GM12878 (cell line): ENCODE data around the gene CTSA. TPM values are rescaled to one million over a fixed set of nuclear protein-coding genes. Genes with fewer than 3 reads are reported as not detected.

Experiments
- ATAC-seq: fragments of 200-7000 bp; cut with Tn5 transposase; 3 replicates; pipeline ENCODE4 v1.9.1; 2020; ENCODE audit warnings: mild to moderate bottlenecking, moderate library complexity
- BruUV-seq: library from RNA; stranded (reverse); fragments of 400-500 nt; replicated peaks from 2 replicates; lab custom pipeline; 2021; lab: Mats Ljungman, UMichigan
- CTCF ChIA-PET: fragments of 300-600 bp; sonication (Branson Sonifier 250); formaldehyde crosslinking; extraction: SDS; loops from one replicate; lab custom pipeline; 2021; ENCODE audit warnings: inconsistent platforms; lab: Yijun Ruan, JAX
- POLR2A ChIA-PET: fragments of 350-600 bp; formaldehyde crosslinking; extraction: SDS; loops from one replicate; lab custom pipeline; 2021; ENCODE audit warnings: inconsistent platforms; lab: Charles Lee
- RAD21 ChIA-PET: fragments of 300-600 bp; sonication (Branson Sonifier 250); formaldehyde crosslinking; loops from one replicate; lab custom pipeline; 2023; ENCODE audit warnings: antibody characterized with exemption; ENCODE audit not compliant: unreplicated experiment; lab: Charles Lee
- SMC1A ChIA-PET: fragments of 300-600 bp; sonication (Branson Sonifier 250); formaldehyde crosslinking; loops from one replicate; lab custom pipeline; 2023; ENCODE audit not compliant: unreplicated experiment, uncharacterized antibody; lab: Charles Lee
- DNase-seq: peaks from one replicate; pipeline ENCODE4 v3.0.0-alpha.2; 2011; ENCODE audit warnings: low read depth, low spot score
- FAIRE-seq: peaks from 3 replicates; lab custom pipeline; 2011; peaks lifted over from hg19 to GRCh38; lab: Jason Lieb, UNC
- H2AFZ ChIP-seq: 2 replicates; pipeline ENCODE4 v1.6.0; 2011; ENCODE audit warnings: low read depth, low read length, control low read depth; ENCODE audit not compliant: control insufficient read depth
- H3K27ac ChIP-seq: 2 replicates; pipeline ENCODE4 v1.5.1; 2011; ENCODE audit warnings: control low read depth; ENCODE audit not compliant: control insufficient read depth, insufficient read depth
- H3K27me3 ChIP-seq, 2 experiments: replicated peaks in 1 of 2; 2 replicates each; pipeline versions ENCODE4 v1.6.0 to v1.6.1; 2011; ENCODE audit warnings: low read length in 1 of 2; ENCODE audit not compliant: control insufficient read depth in 2 of 2, insufficient read depth in 2 of 2
- H3K36me3 ChIP-seq, 2 experiments: 2 replicates each; pipeline ENCODE4 v1.5.1; 2011; ENCODE audit warnings: low read length in 1 of 2; ENCODE audit not compliant: control insufficient read depth in 2 of 2, insufficient read depth in 2 of 2
- H3K4me1 ChIP-seq: 2 replicates; pipeline ENCODE4 v1.6.1; 2011; ENCODE audit warnings: mild to moderate bottlenecking, low read length, moderate library complexity, mixed read lengths; ENCODE audit not compliant: control insufficient read depth, insufficient read depth
- H3K4me2 ChIP-seq: 2 replicates; pipeline ENCODE4 v1.6.0; 2011; ENCODE audit warnings: control low read depth; ENCODE audit not compliant: control insufficient read depth, insufficient read depth
- H3K4me3 ChIP-seq: fragments of 200-600 bp; sonication (generic); 2 replicates; pipeline ENCODE4 v1.5.1; 2016
- H3K79me2 ChIP-seq: 2 replicates; pipeline ENCODE4 v1.6.0; 2011; ENCODE audit warnings: low read length; ENCODE audit not compliant: control insufficient read depth, insufficient read depth
- H3K9ac ChIP-seq: 2 replicates; pipeline ENCODE4 v1.8.0; 2011; ENCODE audit warnings: low read length, control low read depth, mixed read lengths; ENCODE audit not compliant: control insufficient read depth, insufficient read depth
- H3K9me3 ChIP-seq: replicated peaks from 3 replicates; pipeline ENCODE4 v1.5.1; 2011; ENCODE audit warnings: mild to moderate bottlenecking, low read length; ENCODE audit not compliant: control insufficient read depth, insufficient read depth
- H4K20me1 ChIP-seq: 2 replicates; pipeline ENCODE4 v1.6.0; 2011; ENCODE audit not compliant: control insufficient read depth, insufficient read depth
- ESRRA ChIP-seq: IDR thresholded peaks from 2 replicates; pipeline ENCODE4 v1.6.1; 2012; ENCODE audit warnings: mild to moderate bottlenecking, low read length, improper control_type of control experiment
- FOXM1 ChIP-seq: IDR thresholded peaks from 2 replicates; pipeline ENCODE4 v1.6.1; 2012; ENCODE audit warnings: low read depth, mild to moderate bottlenecking, inconsistent platforms, low read length, moderate library complexity
- JUND ChIP-seq: IDR thresholded peaks from 2 replicates; pipeline ENCODE4 v1.6.1; 2012; ENCODE audit warnings: low read depth, mild to moderate bottlenecking, low read length, improper control_type of control experiment, moderate library complexity
- NFIC ChIP-seq: IDR thresholded peaks from 2 replicates; pipeline ENCODE4 v1.6.1; 2012; ENCODE audit warnings: low read depth, mild to moderate bottlenecking, inconsistent platforms, low read length, moderate library complexity
- NFYA ChIP-seq: IDR thresholded peaks from 2 replicates; pipeline ENCODE4 v1.6.1; 2011; ENCODE audit warnings: low read depth, mild to moderate bottlenecking, low read length, improper control_type of control experiment, borderline replicate concordance
- NFYB ChIP-seq: IDR thresholded peaks from 2 replicates; pipeline ENCODE4 v1.6.1; 2011; ENCODE audit warnings: low read depth, mild to moderate bottlenecking, low read length, improper control_type of control experiment, moderate library complexity; ENCODE audit not compliant: insufficient read depth
- POLR2A ChIP-seq: IDR thresholded peaks from 2 replicates; pipeline ENCODE4 v1.6.1; 2011; ENCODE audit warnings: low read depth, mild to moderate bottlenecking, low read length
- WGBS: methylation state at CpG from one replicate; pipeline ENCODE4 v1.1.6; 2016; ENCODE audit warnings: low lambda C conversion rate; ENCODE audit not compliant: insufficient replicate concordance, insufficient coverage; ENCODE audit errors: missing lambda C conversion rate; 5-methylcytosine and 5-hydroxymethylcytosine counted together
- in situ Hi-C: fragments of 300-500 bp; cut with MboI; formaldehyde crosslinking; loops from 9 replicates; pipeline ENCODE4 v1.14.3; 2018; ENCODE audit warnings: mixed read lengths
- intact Hi-C: fragments of 100-400 bp; cut with micrococcal nuclease; formaldehyde crosslinking; loops from one replicate; pipeline ENCODE4 v1.14.2; 2022; ENCODE audit not compliant: unreplicated experiment
- polyA plus RNA-seq, 11 experiments: library from polyadenylated mRNA; depleted of rRNA in 4 of 11; unstranded in 6 of 11; stranded (reverse) in 5 of 11; fragments of >200 nt; fragmentation: Nextera tagmentation in 4 of 11; fragmentation: Illumina TruSeq in 1 of 11; extraction: Ambion mirVana in 4 of 11; extraction: Trizol in 1 of 11; gene quantifications; 1 replicate in 1 of 11; 2 replicates in 10 of 11; pipeline versions ENCODE4 v1.2.1 to v1.2.3, GENCODE V29; 2011 to 2016; ENCODE audit warnings: inconsistent platforms in 2 of 11, missing spikeins in 2 of 11, low read depth in 1 of 11
- total RNA-seq, 4 experiments: library from RNA; depleted of rRNA in 3 of 4; stranded (reverse); fragments of >200 nt in 3 of 4; fragmentation: Illumina TruSeq in 1 of 4; extraction: Trizol in 1 of 4; gene quantifications; 2 replicates each; pipeline versions ENCODE4 v1.2.1 to v1.2.3, GENCODE V29; 2013 to 2021
- TF ChIP-seq, protein P1 (sequence below): fragments of 150-350 bp; IDR thresholded peaks from 2 replicates; pipeline ENCODE4 v1.6.1; 2016; ENCODE audit warnings: low read depth, low read length

CTSA gene
- total and polyA plus RNA-seq, 10 of the 15 experiments (the other 5 are each of a cell fraction or from before 2014, with no cell fraction given) = 7.1 to 67.0 (median 36.2) TPM

DNA sequence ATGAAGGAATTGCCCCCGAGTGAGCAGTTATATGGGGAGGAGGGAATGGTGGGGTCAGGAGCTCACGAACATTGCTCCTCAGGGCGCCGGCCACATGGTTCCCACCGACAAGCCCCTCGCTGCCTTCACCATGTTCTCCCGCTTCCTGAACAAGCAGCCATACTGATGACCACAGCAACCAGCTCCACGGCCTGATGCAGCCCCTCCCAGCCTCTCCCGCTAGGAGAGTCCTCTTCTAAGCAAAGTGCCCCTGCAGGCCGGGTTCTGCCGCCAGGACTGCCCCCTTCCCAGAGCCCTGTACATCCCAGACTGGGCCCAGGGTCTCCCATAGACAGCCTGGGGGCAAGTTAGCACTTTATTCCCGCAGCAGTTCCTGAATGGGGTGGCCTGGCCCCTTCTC lies 7.2 kb downstream of the CTSA start:
- H3K4me3 ChIP-seq = no peak overlapping the region
- 93% methylated on average over 12 of the region's 12 CpGs for WGBS
- no peak for ATAC-seq
- TF ChIP-seq JUND (no peak), NFIC (no peak), FOXM1 (no peak), ESRRA (no peak)
- SMC1A ChIA-PET = no interaction called here
- FAIRE-seq = no peak
- no peak overlapping the region for H2AFZ ChIP-seq
- intact Hi-C loops = no loop called here
- H3K4me2 ChIP-seq = no peak overlapping the region
- CTCF ChIA-PET = no interaction called here
- H3K4me1 ChIP-seq = no peaks in the 10 kb centered on the region
- RAD21 ChIA-PET = no interaction called here
- H3K9me3 ChIP-seq = no peaks in the 10 kb centered on the region
- in situ Hi-C loops = no loop called here
- H4K20me1 ChIP-seq = no peaks in the 10 kb centered on the region
- POLR2A ChIA-PET = interaction anchor here (0.6 kb wide), 1 partner anchor 28 kb away, joined by 3 read pairs; no protein-coding TSS in a partner anchor
- no peak overlapping the region for H3K27ac ChIP-seq
- DNase-seq = no peak
- no peak overlapping the region for H3K9ac ChIP-seq
- H3K36me3 ChIP-seq = peaks cover 0 to 4% of the 10 kb centered on the region in 2 experiments; a peak in 2 of 4 replicates
- H3K79me2 ChIP-seq = no peaks in the 10 kb centered on the region
- BruUV-seq = no TSS peak
- H3K27me3 ChIP-seq = no peaks in the 10 kb centered on the region

DNA sequence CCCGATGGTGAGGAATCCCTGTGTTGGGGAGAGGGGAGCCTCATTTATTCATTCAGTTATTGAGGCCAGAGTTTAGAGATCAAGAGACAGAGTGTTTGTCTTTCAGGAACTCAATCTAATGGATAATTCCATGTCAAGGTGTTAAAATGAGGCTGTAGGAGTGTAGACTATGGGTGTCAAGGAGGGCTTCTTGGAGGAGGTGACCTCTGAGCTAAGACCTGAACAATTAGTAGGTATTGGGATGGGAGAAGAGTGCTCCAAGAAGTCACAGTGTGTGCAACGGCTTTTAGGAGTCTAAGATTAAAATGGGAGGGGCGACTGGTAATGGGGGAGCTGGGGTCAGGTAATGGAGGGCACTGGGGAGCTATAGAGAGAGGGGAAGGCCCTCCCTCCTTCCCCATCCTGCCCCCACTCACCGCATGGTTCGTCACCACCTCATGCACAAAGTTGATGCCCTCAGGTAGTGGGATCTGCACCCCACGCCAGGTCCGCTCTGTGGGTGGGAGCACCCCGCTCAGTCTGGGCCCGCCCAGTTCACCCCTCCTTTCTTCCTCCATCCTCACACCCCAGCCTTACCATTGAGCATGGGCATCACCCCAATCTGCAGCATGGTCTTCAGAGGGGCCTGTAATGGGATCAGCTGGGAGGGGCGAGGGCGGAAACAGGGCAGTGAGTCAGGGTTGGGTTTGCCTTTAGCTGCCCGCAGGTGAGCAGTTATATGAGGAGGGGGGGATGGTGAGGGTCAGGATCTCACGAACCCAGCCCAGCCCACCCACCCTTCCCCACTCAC lies 8.1 kb downstream of the CTSA start:
- no peak overlapping the region for H3K9ac ChIP-seq
- H3K4me1 ChIP-seq = no peaks in the 10 kb centered on the region
- ChIA-PET RAD21 (no interaction called here), POLR2A (interaction anchor here (0.6 kb wide), 1 partner anchor 10 kb away, joined by 3 read pairs; no protein-coding TSS in a partner anchor), SMC1A (no interaction called here), CTCF (no interaction called here)
- BruUV-seq = TSS peak; percentile 50
- no peak overlapping the region for H2AFZ ChIP-seq
- H3K4me2 ChIP-seq = no peak overlapping the region
- TF ChIP-seq NFYB (no peak), POLR2A (peak; percentile 30; the same call in 1 of the 2 replicates), NFYA (no peak)
- TF ChIP-seq, protein P1, sequence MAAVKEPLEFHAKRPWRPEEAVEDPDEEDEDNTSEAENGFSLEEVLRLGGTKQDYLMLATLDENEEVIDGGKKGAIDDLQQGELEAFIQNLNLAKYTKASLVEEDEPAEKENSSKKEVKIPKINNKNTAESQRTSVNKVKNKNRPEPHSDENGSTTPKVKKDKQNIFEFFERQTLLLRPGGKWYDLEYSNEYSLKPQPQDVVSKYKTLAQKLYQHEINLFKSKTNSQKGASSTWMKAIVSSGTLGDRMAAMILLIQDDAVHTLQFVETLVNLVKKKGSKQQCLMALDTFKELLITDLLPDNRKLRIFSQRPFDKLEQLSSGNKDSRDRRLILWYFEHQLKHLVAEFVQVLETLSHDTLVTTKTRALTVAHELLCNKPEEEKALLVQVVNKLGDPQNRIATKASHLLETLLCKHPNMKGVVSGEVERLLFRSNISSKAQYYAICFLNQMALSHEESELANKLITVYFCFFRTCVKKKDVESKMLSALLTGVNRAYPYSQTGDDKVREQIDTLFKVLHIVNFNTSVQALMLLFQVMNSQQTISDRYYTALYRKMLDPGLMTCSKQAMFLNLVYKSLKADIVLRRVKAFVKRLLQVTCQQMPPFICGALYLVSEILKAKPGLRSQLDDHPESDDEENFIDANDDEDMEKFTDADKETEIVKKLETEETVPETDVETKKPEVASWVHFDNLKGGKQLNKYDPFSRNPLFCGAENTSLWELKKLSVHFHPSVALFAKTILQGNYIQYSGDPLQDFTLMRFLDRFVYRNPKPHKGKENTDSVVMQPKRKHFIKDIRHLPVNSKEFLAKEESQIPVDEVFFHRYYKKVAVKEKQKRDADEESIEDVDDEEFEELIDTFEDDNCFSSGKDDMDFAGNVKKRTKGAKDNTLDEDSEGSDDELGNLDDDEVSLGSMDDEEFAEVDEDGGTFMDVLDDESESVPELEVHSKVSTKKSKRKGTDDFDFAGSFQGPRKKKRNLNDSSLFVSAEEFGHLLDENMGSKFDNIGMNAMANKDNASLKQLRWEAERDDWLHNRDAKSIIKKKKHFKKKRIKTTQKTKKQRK = no peak
- H3K36me3 ChIP-seq = peaks cover 0 to 3% of the 10 kb centered on the region in 2 experiments; a peak in 2 of 4 replicates
- in situ Hi-C loops (no loop called here), intact Hi-C loops (no loop called here)
- no peak for ATAC-seq
- WGBS = 90% methylated on average over 12 of the region's 13 CpGs
- no peaks in the 10 kb centered on the region for H3K9me3 ChIP-seq
- no peaks in the 10 kb centered on the region for H3K79me2 ChIP-seq
- no peaks in the 10 kb centered on the region for H4K20me1 ChIP-seq
- no peaks in the 10 kb centered on the region for H3K27me3 ChIP-seq
- DNase-seq = no peak
- H3K27ac ChIP-seq = no peak overlapping the region
- H3K4me3 ChIP-seq = no peak overlapping the region
- no peak for FAIRE-seq
